HG03064 (cell line): Measurements from ENCODE around the gene FHIP1B.
A peak's percentile ranks its signal among the peaks of the same experiment; 100 is the strongest.

ENCODE experiments used
- ATAC-seq: cut with Tn5 transposase; IDR thresholded peaks from one replicate; pipeline ENCODE4 v1.9.1; 2021; ENCODE audit warnings: low read depth; ENCODE audit not compliant: unreplicated experiment

Gene FHIP1B

DNA sequence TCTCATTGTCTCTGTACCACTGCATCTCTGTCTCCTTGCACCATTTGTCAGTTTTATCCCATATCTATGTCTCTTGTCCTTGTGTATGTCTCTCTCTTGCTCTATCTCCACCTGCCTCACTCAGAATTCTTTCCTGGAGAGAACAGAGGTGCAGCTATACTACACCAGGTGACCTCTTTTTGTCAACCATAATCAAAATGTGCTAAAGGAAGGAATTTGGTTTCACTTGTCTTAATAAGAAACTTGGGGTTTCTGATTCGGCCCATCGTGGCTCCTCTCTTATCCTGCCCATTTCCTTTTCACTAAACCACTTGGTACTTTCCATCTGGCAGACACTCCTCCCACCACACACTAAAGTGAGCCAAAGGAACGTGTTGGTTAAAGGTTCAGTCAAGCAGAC is 31.1 kb downstream of the FHIP1B start:
- peak; percentile 77 for ATAC-seq

DNA sequence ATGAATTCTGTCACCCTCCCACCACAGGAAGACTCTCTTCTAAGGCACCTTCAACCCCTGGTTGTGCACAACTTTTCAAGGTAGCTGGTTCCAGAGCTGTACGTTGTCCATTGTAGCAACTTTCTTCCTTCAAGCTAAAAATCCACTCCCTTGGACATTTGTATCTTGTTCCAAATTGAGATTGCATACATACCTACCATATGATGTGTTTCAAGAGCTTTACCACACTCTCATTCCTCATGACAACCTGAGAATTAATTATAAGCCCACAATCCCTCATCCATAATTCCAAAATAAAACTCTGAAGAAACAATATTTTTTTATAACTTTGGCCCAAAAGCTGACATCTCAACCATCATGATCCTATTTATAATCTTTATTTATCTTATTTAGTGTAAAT is 32.4 kb downstream of the FHIP1B start:
- ATAC-seq, result no peak

DNA sequence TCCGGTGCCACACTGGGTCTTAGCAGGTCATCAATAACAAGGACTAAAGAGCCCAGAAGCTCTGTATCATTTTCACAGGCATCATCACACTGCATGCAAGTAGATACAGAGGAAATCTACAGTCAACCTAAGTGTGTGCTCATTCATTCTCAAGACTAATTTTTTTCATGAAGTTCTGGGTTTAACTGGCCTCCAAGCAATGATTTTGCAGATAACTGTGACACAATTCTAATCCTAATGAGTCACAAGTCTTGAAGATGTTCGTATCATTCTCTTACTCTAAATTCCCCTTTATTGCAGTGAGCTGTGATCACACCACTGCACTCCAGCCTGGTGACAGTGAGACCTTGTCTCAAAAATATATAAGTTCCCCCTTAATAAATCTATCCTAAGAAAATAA is 33.0 kb downstream of the FHIP1B start:
- no peak for ATAC-seq

DNA sequence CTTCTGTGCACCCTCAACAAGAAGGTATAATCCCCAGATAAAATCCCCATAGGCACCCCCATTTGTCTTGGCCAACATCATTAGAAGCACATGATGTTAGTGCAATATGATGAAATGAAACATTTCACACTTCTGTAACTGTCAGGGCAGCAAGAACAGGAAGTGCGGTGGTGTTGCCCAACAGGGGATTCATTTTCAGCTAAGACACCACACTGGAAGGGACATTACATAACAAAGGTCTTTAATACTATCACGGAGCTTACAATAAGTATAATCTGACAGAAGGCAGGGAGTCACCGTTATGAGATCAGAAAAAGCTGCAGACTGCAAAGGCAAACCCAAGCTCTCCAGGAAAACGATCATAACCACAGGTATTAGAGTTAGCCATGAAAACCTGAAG is 33.5 kb downstream of the FHIP1B start:
- no peak for ATAC-seq

DNA sequence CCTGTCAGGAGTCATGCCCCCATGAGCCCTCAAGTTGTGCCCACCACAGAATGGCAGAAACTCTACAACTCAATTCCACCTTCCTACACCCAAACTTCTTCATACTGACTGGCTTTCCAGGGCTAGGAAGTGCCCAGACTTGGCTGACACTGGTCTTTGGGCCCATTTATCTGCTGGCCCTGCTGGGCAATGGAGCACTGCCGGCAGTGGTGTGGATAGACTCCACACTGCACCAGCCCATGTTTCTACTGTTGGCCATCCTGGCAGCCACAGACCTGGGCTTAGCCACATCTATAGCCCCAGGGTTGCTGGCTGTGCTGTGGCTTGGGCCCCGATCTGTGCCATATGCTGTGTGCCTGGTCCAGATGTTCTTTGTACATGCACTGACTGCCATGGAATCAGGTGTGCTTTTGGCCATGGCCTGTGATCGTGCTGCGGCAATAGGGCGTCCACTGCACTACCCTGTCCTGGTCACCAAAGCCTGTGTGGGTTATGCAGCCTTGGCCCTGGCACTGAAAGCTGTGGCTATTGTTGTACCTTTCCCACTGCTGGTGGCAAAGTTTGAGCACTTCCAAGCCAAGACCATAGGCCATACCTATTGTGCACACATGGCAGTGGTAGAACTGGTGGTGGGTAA is 35.1 kb downstream of the FHIP1B start, which contains the start of gene OR52W1:
Gene OR52W1 (plus strand): TSS at position 51 of the 637 bp plus-strand sequence. CDS start 0 bp downstream, at position 51.
- no peak for ATAC-seq

DNA sequence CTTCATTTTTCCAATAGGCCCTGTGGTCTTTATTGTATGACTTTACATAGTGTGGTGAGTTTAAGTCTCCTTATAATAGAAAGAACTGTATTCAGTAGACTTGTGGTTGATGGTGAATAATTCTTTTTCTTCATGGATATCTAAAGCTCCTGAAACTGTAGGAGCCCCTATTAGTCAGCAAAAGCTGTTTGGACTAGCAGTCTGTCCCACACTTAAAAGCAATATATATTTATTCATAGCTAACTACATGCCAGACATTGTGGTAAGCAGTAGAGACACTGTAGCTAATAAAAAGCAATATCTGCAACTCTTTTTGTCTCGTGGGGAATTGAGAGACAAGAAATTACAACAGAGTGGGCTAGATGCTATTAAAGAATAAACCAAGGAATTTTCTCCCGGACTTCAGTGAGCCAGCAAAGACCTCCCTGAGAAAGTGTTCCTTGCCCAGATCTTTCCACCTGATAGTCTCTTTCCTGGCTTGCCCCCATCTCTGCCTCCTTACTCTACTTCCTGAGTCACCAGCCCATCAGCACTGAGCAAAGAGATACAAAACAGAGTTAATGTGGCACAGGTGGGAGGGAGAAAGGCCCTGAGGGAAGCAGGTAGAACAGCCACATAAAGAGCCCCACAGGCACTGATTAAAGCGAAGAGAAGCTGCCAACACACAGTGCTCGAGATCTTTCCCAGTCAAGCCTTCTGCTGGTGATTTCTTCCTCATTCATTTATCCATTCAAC is 36.8 kb downstream of the FHIP1B start:
- no peak for ATAC-seq

DNA sequence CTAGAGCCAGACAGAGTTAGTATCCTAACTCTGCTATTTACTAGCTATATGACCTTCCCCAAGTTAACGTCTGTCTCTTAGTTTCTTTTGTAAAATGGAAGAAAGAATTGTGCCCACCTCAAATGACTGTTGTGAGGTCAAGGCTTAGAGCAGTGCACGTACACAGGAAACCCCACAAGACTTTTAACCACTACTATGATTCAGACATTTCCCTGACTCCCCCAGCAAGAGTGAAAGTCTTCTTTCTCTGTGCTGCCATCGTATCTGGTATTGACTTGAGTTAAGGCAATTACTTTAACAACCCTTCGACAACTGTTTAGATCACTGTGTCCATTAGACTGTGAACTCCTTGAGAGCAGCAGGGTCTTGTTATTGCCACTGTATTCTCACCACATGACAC is 38.0 kb downstream of the FHIP1B start:
- no peak for ATAC-seq

DNA sequence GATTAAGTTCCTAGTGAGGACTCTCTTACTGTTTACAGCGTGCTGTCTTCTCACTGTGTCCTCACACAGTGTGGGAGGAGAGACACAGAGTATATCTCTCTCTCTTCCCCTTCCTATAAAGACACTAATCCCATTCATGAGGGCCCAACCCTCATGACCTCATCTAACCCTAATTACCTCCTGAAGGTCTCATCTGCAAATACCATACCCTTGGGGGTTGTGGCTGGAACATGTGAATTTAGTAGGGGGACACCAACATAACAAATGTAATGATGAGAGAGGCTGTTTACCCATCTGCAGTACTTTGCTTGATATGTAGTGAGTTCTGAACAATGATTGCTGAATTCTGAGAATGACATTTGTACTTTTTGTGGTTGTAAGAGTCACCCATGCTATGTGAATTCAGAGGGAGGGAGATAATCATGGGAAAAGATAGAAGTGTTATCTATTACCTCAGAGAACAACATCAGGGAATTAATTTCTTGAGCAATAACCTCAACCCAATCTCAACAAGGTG is 40.3 kb downstream of the FHIP1B start:
- no peak for ATAC-seq

DNA sequence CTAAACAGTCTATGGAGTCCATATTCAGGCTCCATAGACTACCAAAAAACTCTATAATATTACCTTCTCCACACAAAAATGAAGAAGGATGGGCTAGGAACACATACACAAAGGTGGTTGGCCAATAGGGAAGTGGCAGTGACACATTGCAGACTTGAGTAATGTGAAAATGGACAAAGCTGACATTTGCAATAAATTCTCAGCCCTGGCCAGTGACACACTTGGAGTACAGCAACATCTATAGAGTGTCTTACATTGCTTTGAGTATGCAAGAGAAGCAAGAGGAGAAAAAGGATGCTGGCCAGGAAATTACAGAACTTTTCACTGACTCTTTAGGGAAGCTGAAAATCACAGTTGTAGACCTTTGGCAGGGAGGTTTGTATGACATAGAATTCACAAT is 42.7 kb downstream of the FHIP1B start:
- no peak for ATAC-seq

DNA sequence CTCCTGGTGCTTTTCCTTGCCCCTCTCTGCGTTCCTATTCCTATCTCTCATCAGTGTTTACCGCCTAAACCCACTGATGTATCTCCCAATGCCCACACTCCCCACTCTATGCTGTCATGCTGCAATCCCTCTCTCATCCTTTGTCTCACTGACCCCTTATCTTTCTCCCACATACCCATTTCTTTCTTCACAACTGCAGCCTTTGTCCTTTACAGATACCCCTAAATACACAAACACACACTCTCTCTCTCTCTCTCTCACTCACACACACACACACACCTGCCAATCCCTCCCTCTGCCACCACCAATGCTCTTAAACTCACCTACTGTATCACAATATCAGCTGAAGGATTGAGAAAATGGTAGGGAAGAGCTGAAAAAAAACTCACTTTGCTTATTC is 59.0 kb downstream of the FHIP1B start:
- no peak for ATAC-seq

DNA sequence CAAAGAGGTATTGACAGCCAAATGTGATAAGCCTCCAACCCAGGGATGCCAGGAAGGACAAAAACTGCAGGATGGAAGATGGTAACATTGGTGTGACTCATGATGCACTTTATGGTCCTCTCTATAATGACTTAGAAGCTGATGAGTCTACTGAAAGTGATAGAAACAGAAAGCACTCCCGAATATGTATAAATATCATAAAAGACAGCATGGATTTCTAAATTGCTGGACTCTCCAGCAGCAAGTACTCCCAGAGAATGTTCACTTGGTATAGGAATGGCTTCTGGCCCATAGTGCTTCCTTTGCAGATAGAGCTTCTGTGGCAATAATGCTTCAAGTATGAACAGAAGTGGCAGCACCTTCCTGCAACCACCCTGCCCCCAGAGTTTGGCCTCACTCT is 64.2 kb downstream of the FHIP1B start, which contains the start of gene OR52B2:
Gene OR52B2 (minus strand): TSS at position 101 of the 400 bp plus-strand sequence. CDS start 0 bp downstream, at position 101.
- ATAC-seq, result no peak
